OCI-LY7 (cell line): ENCODE measurements around the gene RPRD1B. TPM values are rescaled to one million over a fixed set of nuclear protein-coding genes. Genes with fewer than 3 reads are reported as not detected.
A peak's percentile ranks its signal among the peaks of the same experiment; 100 is the strongest.

Experiments used
- BruUV-seq: library from RNA; stranded (reverse); fragments of 400-500 nt; replicated peaks from 2 replicates; lab custom pipeline; 2021; lab: Mats Ljungman, UMichigan
- CTCF ChIA-PET: fragments of 300-600 bp; sonication (Branson Sonifier 250); formaldehyde crosslinking; loops from one replicate; lab custom pipeline; 2022; ENCODE audit warnings: antibody characterized with exemption; ENCODE audit not compliant: unreplicated experiment; lab: Charles Lee
- POLR2A ChIA-PET: fragments of 300-600 bp; sonication (Branson Sonifier 250); formaldehyde crosslinking; loops from one replicate; lab custom pipeline; 2022; ENCODE audit warnings: antibody characterized with exemption; lab: Charles Lee
- DNase-seq: peaks from one replicate; pipeline ENCODE4 v3.0.0-alpha.2; 2015; ENCODE audit warnings: low spot score
- H2AFZ ChIP-seq: fragments of 200-600 bp; sonication (generic), shearing (Covaris generic); 2 replicates; pipeline ENCODE4 v1.6.1; 2014; ENCODE audit warnings: mild to moderate bottlenecking, antibody characterized with exemption, low read length, moderate library complexity
- H3K27ac ChIP-seq: fragments of 200-600 bp; sonication (generic); 2 replicates; pipeline ENCODE4 v1.5.1; 2014; ENCODE audit warnings: mixed run types, low read depth, mild to moderate bottlenecking, moderate library complexity, low read length, inconsistent platforms; ENCODE audit not compliant: poor library complexity, severe bottlenecking
- H3K36me3 ChIP-seq: fragments of 200-600 bp; sonication (generic); 2 replicates; pipeline ENCODE4 v1.6.1; 2014; ENCODE audit warnings: mild to moderate bottlenecking, antibody characterized with exemption, low read length, moderate library complexity, mixed read lengths; ENCODE audit not compliant: insufficient read depth
- H3K4me1 ChIP-seq: fragments of 200-600 bp; sonication (generic); 2 replicates; pipeline ENCODE4 v1.5.1; 2014; ENCODE audit warnings: mild to moderate bottlenecking, low read length; ENCODE audit not compliant: insufficient read depth, poor library complexity, severe bottlenecking
- H3K4me2 ChIP-seq: fragments of 200-600 bp; sonication (generic); 2 replicates; pipeline ENCODE4 v1.6.1; 2014; ENCODE audit warnings: mild to moderate bottlenecking, low read length
- H3K4me3 ChIP-seq: fragments of 200-600 bp; sonication (generic); 2 replicates; pipeline ENCODE4 v1.5.1; 2014; ENCODE audit warnings: mild to moderate bottlenecking, low read depth, low read length; ENCODE audit not compliant: poor library complexity, severe bottlenecking
- H3K79me2 ChIP-seq: fragments of 200-600 bp; sonication (generic); 2 replicates; pipeline ENCODE4 v1.6.1; 2016; ENCODE audit warnings: low read depth, mild to moderate bottlenecking, low read length, moderate library complexity, mixed read lengths; ENCODE audit not compliant: insufficient read depth
- H3K9me2 ChIP-seq: fragments of 200-600 bp; sonication (generic); 2 replicates; pipeline ENCODE4 v1.6.1; 2016; ENCODE audit warnings: mild to moderate bottlenecking, low read length, mixed read lengths; ENCODE audit not compliant: insufficient read depth
- H3K9me3 ChIP-seq: fragments of 200-600 bp; sonication (generic); 2 replicates; pipeline ENCODE4 v1.6.1; 2014; ENCODE audit warnings: mild to moderate bottlenecking, mixed run types, low read length, mixed read lengths
- H4K20me1 ChIP-seq: fragments of 200-600 bp; sonication (generic); 2 replicates; pipeline ENCODE4 v1.6.1; 2014; ENCODE audit warnings: mild to moderate bottlenecking, antibody characterized with exemption, low read length, moderate library complexity, mixed read lengths; ENCODE audit not compliant: insufficient read depth
- CTCF ChIP-seq: fragments of 200-600 bp; sonication (generic); conservative IDR thresholded peaks from 2 replicates; pipeline ENCODE4 v1.5.1; 2014; ENCODE audit warnings: mild to moderate bottlenecking, antibody characterized with exemption, low read length, moderate library complexity, mixed read lengths
- EZH2phosphoT487 ChIP-seq: fragments of 200-600 bp; sonication (generic); IDR thresholded peaks from 2 replicates; pipeline ENCODE4 v1.6.1; 2018; ENCODE audit warnings: low read depth, borderline replicate concordance, mild to moderate bottlenecking, mixed run types, antibody characterized with exemption, low read length, moderate library complexity, mixed read lengths
- intact Hi-C: fragments of 100-400 bp; cut with micrococcal nuclease; formaldehyde crosslinking; loops from one replicate; pipeline ENCODE4 v1.10.0; 2022; ENCODE audit not compliant: unreplicated experiment
- total RNA-seq, 2 experiments: library from RNA; depleted of rRNA in 1 of 2; stranded (reverse); fragments of >200 nt in 1 of 2; shearing (Covaris generic) in 1 of 2; gene quantifications; 2 replicates each; pipeline ENCODE4 v1.2.3, GENCODE V29; 2014 to 2022

Gene RPRD1B
- total RNA-seq, 2 experiments from 2014 or later = 45.6 to 67.9 TPM

GRCh38 chr20:38059832-38060231 lies 26.3 kb downstream of the RPRD1B start:
- H3K4me3 ChIP-seq = no peak overlapping the region
- peaks cover 2% of the 10 kb centered on the region; the same call in 1 of the 2 replicates for H3K79me2 ChIP-seq
- no peak for DNase-seq
- no peak for TF ChIP-seq EZH2phosphoT487
- TF ChIP-seq CTCF = no peak
- ChIA-PET CTCF (no interaction called here), POLR2A (no interaction called here)
- BruUV-seq = TSS peak; percentile 26
- no peaks in the 10 kb centered on the region for H4K20me1 ChIP-seq
- H3K4me1 ChIP-seq = peaks cover 5% of the 10 kb centered on the region
- H3K9me2 ChIP-seq = no peaks in the 10 kb centered on the region
- peaks cover 92% of the 10 kb centered on the region for H3K36me3 ChIP-seq
- intact Hi-C loops = no loop called here
- H2AFZ ChIP-seq = no peak overlapping the region
- H3K9me3 ChIP-seq = no peaks in the 10 kb centered on the region
- no peak overlapping the region for H3K27ac ChIP-seq
- no peak overlapping the region for H3K4me2 ChIP-seq

- H3K9me3 ChIP-seq = no peaks in the 10 kb centered on the region
- peaks cover 3% of the 10 kb centered on the region for H3K4me1 ChIP-seq
- H3K9me2 ChIP-seq = no peaks in the 10 kb centered on the region
- no peak overlapping the region for H3K27ac ChIP-seq
- intact Hi-C loops = no loop called here
- BruUV-seq = no TSS peak
- no peak overlapping the region for H3K4me2 ChIP-seq
- no peak for TF ChIP-seq EZH2phosphoT487
- no peak for TF ChIP-seq CTCF
- H2AFZ ChIP-seq = no peak overlapping the region
- no peaks in the 10 kb centered on the region for H3K79me2 ChIP-seq
- H3K36me3 ChIP-seq = peaks cover 97% of the 10 kb centered on the region
- ChIA-PET CTCF (no interaction called here), POLR2A (no interaction called here)
- DNase-seq = no peak
- H4K20me1 ChIP-seq = no peaks in the 10 kb centered on the region
- H3K4me3 ChIP-seq = no peak overlapping the region
Measured at GRCh38 chr20:38060536-38060935, 27.0 kb downstream of the RPRD1B start.

- no TSS peak for BruUV-seq
- no peak for DNase-seq
- Histone ChIP-seq H3K9me3 (no peaks in the 10 kb centered on the region), H3K4me3 (no peak overlapping the region), H4K20me1 (no peaks in the 10 kb centered on the region), H2AFZ (no peak overlapping the region), H3K79me2 (no peaks in the 10 kb centered on the region), H3K9me2 (no peaks in the 10 kb centered on the region), H3K4me2 (no peak overlapping the region), H3K36me3 (peaks cover 97% of the 10 kb centered on the region), H3K4me1 (no peaks in the 10 kb centered on the region), H3K27ac (no peak overlapping the region)
- intact Hi-C loops = no loop called here
- TF ChIP-seq EZH2phosphoT487 (no peak), CTCF (no peak)
- POLR2A ChIA-PET = no interaction called here
- CTCF ChIA-PET = no interaction called here
Measured at GRCh38 chr20:38061109-38061508, 27.6 kb downstream of the RPRD1B start.
